GM21526 (cell line): ENCODE measurements around the gene ZG16B.

Experiments
- ATAC-seq: cut with Tn5 transposase; IDR thresholded peaks from one replicate; pipeline ENCODE4 v1.9.1; 2021; ENCODE audit warnings: moderate library complexity; ENCODE audit not compliant: unreplicated experiment, low FRiP score

Gene ZG16B

DNA sequence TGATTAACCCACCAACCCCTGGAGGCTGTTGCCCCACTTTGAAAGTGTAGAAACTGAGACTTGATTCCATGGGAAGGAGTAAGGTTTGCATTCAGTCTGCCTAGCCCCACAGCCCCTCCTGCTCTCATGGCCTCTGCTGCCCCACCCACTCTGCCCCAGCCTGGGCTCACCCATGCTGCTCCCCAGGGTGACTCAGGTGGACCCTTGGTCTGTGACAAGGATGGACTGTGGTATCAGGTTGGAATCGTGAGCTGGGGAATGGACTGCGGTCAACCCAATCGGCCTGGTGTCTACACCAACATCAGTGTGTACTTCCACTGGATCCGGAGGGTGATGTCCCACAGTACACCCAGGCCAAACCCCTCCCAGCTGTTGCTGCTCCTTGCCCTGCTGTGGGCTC, 25.4 kb upstream of the ZG16B start:
- no peak for ATAC-seq

DNA sequence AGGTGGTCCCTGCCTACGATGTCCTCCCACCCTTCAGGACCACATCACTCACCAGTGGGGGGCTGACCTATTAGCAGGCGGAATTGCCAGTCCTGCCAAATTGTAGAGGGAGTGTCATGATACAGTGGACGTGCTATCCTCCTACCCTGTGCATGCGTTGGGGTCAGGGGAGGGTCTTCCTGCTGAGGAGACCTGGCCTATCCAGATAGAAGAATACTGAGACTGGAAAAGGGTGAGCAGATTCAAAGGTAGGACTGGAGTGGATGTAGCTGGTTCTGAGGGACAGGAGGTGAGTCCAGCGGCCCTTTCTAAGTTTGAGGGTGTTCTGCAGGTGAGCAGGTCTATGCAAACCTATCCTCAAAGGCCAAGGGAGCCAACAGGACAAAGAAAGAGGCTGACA, 23.8 kb upstream of the ZG16B start:
- no peak for ATAC-seq

DNA sequence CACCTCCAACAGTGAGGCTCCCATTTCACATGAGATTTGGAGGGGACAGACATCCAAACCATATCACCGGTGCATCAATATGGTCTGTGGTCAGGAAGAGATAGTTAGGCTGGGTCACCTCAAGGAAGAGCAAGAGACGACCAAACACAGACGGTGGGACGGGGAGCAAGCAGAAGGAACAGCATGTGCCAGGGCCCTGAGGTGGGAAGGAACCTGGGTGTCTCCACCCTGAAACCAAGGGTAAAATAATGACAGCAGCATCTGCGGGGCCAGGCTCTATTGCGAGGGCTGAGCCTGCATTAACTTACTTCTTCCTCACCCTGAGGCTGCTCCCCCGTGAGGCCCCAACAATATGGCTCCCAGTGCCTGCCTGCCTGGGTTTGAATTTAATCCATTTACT, 21.9 kb upstream of the ZG16B start:
- ATAC-seq: no peak

DNA sequence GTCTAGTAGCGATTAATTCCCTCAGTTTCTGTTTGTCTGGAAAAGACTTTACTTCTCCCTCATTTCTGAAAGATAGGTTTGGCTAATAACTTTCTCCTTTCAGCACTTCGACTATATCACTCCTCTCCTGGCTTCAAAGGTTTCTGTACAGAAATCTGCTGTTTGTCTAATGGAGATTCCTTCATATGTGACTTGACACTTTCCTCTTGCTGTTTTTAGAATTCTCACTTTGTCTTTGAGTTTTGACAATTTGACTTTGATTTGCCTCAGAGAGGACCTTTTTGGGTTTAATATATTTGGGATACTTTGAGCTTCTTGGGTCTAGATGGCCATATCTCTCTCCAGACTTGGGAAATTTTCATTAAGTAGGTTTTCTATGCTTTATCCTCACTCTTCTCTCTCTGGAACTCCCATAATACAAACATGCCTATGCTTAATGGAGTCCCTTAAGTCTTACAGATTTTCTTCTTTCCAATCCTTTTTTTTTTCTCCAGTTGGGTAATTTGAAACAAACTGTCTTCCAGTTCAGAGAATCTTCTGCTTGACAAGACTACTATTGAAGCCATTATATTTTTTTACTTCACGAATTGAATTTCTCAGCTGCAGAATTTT, 20.8 kb upstream of the ZG16B start:
- no peak for ATAC-seq

DNA sequence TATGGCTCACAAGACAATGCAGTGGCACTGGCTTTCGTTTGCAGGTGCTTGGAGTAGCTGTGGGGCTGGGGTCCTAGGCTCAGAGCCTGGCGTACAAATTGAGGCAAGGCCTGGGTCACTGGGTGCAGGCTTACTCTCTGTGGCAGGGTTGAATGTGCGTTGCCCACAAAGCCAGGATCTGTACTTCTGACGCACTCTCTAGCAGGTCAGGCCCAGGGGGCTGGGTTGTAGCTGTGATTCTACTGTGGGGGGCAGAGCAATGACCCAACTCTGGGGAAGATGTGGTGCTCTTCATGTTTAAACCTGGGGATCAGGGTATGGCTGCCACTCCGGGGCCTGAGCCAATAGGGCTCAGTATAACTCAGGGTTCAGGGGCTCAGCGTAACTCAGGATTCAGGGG, 19.5 kb upstream of the ZG16B start:
- ATAC-seq: no peak

DNA sequence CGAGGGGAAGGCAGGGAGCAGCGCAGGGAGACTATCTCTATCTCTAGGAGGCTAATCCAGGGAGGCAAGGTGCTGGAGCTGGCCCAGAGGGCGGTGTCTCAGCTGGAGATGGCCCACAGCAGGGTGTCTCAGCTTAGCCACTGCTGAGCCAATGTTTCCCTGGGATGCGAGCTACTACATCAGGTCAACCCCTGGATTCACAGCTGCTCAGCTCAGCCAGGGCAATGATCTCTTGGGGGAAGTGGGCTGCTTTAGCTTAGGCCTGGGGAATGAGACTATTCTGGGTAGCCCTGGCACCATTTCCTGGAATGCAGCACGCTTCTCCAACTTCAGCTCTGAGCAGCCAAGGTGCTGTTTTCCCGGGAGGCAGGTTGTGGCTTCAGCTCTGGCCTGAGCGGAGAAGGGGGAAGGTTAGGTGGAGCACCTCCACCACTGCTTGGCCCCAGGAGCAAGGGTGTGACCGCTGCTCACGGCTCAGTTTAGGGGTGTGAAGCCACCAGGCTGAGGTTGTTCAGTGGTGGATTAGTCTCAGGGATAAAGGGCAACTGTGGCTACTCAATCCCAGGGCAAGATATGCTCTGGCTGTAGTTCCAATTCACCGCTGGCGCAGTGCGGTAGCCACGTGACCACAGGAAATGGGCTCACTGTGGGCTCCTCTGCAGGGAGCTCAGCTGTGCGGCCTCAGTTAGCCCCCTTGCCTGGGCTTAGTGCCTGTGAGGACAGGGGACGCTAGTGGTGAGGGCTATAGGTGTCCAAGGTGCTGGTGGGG, 18.2 kb upstream of the ZG16B start:
- ATAC-seq: no peak

DNA sequence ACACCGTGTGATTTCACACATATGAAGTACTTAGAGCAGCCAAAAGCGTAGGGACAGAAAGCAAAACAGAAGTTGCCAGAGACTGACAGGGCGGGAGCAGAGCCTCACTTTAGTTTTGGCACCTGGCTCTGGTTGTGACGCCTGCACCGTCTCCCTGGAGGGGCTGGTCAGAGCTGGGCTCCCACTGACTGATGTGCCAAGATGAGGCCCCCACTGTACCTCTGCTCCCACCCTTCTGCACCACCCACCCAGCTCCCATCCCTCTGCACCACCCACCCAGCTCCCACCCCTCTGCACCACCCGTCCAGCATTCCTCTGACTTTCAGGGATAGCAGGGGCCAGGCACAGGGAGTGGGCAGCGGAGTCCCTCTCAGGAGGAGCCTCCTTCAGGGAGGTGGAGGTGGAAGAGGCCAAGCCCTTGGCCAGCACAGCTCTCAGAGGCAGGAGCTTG, 16.3 kb upstream of the ZG16B start:
- ATAC-seq: no peak

DNA sequence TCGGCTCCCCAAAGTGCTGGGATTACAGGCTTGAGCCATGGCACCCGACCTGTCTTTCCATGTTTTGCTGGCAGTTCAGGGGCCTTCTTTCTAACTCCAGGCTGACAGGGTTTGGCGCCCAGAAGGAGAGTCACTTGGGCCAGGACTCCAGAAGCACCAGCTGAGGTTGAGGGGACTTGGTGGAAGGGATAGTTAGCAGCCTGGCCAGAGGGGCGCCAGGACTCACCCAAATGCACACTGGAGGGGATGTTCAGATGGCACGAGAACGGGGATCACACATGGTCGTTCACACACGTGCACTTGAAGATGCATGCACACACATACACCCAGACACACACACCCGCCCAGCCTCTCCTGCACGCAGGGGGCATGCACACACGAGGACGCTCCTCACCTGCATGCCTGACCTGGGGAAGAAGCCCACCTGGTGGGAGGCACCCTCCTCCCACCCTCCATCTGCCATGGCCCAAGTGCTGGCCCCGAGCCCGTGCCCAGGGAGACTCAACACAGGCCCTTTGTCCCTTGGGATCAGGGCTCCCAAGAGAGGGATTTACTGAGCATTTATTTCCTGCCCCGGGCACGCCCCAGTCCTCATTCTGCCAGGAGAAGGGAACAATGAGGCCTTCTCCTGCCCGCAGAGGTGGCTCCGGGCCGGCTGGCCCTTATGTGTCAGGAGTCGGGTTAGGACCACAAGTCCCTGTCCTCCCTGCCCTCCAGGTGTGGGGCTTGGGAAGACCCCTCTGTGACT, 15.4 kb upstream of the ZG16B start:
- ATAC-seq: no peak

DNA sequence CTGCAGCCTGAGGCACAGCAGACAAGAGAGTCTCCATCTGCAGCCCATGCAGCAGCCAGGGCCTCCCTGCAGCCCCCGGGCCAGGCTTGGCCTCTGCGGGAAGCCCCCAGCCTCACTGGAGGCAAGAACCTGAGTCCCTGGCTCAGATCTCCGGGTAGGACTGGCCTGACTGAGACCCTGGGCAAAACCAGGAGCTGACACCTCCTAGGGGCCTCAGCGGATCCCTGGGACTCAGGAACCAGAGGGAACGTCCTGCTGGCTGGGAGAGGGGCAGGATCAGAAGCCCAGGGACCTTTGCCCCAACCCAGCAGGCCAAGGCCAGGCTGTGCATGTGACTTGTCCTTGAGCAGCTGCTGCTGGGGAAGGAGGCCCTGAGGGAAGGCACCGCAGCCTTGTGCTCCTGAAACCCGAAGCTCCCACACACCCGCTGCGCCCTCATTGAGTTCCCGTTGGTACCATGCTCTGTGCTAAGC, 14.8 kb upstream of the ZG16B start:
- no peak for ATAC-seq

DNA sequence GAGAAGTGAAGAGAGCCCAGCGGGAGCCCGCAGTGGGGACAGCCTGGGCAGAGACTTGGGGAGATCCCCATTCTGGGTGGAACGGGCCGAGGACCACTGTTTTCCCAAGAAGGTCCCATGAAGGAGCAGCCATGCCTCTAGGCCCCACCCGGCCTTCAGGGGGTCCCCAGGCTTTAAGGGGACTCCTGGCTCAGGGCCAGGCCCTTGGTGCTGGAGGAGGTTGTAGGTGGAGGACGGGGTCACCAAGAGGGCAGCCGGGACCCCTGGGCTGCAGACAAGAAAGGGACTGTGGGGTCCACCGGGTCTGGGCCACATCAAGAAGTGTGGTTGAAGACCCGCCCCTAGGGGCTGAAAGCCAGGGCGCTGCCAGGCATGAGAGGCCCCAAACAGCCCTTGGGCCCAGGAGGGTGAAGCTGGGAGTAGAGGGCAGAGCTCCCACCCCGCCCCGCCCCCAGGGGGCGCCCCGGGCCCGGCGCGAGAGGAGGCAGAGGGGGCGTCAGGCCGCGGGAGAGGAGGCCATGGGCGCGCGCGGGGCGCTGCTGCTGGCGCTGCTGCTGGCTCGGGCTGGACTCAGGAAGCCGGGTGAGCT, 13.3 kb upstream of the ZG16B start, which contains the start of gene PRSS21:
Gene PRSS21 (plus strand): TSS at position 487 of the 589 bp plus-strand sequence. CDS start 32 bp downstream, at position 519.
- no peak for ATAC-seq

DNA sequence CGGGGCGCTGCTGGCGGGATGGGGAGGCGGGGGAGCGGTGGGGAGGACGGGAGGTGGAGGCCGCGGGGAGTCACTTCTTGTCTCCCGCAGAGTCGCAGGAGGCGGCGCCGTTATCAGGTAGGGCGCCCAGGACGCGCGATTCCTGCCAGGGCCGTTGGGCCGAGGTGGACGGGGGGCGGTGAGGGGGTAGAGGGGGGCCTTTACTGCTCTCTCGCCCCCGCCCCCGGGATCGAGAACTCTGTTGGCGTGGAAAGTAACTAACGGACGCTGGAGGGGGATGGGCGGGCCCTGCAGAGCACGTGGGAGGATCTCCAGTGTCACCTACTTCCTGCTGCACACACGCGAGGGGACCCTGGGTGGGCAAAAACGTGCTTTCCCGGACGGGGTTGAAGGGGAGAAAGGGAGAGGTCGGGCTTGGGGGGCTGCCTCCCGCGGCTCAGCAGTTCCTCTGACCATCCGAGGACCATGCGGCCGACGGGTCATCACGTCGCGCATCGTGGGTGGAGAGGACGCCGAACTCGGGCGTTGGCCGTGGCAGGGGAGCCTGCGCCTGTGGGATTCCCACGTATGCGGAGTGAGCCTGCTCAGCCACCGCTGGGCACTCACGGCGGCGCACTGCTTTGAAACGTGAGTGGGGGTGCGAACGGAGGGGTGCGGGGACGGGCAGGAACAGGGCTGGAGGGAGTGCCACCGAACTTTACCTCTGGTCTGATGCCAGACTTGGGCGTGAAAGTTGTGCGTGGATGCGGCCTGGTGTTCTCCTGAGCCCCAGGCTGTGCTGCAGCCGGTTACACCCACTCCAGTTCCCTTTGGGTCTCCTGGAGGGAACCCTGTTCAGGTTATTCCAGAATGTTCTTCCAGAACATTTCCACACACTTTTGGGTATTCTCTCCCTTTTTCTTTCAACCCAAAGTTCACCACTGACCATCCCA, 12.5 kb upstream of the ZG16B start:
- no peak for ATAC-seq

DNA sequence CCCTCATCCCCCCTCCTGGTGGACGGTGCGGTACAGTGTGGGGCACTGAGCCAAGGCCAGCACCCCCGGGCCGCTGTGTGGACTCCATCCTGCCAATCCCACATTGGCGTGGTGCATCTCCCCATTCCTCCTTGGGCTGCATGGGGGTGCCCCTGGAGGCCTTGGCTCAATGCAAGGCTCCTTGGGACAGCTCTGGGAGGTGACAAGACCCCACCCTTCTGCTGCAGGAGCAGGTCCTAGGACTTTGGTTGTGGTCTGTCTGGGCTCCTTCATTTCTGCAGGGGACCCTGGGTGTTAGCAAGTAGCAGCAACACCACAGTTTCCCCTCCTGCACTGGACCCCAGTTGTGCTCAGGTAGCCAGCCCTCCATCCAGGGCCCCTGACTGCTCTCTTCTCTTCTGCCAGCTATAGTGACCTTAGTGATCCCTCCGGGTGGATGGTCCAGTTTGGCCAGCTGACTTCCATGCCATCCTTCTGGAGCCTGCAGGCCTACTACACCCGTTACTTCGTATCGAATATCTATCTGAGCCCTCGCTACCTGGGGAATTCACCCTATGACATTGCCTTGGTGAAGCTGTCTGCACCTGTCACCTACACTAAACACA, 11.7 kb upstream of the ZG16B start:
- ATAC-seq: no peak

DNA sequence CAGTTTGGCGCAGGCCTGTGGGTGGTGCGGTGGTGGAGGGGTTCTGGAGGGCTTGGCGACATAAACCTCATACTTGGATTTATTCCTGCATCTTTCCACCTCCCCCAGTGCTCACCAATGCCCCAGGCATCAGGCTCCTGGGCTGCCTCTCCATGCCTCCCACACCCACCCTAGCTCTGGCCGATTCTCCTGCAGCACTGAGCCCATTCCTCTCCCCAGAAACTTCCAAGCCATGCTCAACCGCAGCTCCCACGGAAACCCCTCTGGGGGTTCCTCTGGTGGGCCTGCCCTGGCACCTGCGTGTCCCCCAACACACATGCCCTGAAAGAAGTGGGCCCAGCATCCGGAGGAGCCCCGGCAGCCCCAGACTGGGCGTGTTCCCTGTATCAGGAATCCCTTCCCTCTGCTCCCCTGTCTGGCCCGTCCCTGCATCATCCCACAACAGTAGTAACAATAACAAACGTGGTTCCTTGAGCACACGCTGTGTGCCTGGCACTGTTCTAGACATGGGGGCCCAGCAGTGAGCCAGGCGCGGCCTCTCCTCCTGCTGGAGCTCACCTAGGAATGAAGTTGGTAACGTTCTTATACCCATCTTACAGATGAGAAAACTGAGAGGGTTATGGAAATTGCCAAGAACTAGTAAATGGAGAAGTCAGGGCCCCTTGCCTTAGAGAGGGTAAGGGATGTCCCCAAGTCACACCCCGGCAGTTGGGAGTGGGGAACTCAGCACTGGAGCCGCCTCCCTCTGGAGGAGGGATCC, 10.7 kb upstream of the ZG16B start:
- ATAC-seq: no peak

DNA sequence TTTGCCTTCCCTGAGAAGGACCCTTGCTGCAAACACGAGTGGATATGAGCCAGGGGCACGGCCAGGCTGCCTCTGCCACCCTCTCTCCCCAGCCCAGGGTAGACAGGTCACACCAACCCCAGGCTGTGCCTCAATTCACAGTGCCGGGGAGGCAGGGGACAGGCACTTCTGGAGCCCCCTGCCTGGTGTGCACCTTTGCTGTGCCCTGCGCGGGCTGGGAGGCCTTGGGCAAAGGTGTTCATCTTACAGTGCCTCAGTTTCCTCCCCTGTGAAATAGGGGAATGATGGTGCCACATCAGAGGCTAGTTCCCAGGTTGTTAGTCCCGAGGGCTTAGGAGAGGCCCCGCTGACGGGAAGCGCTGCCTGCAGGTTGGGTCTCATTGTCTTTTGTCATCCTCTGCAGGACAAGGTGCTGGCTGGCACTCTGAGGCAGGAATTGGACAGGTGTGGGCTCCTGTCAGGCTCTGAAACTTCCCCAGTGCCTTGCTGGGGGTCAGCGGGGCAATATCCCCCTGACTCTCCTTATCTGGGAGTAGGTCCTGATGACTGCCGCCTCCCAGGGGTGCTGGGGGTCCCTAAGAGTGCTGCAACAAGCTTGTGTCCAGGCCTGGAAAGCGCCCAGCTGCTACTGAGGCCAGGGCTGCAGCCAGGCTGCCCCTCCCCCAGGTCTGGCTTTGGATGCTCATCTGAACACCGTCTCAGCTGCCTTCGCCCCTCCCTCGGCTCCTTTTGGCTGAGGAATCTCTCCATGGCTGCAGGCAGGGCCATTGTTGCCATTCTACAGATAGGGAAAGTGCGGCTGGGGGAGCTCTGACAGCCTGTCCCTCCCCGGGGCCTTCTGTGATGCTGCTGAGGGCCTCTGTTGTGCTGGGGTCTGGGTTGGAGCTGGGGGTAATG, 9.9 kb upstream of the ZG16B start:
- ATAC-seq: no peak

DNA sequence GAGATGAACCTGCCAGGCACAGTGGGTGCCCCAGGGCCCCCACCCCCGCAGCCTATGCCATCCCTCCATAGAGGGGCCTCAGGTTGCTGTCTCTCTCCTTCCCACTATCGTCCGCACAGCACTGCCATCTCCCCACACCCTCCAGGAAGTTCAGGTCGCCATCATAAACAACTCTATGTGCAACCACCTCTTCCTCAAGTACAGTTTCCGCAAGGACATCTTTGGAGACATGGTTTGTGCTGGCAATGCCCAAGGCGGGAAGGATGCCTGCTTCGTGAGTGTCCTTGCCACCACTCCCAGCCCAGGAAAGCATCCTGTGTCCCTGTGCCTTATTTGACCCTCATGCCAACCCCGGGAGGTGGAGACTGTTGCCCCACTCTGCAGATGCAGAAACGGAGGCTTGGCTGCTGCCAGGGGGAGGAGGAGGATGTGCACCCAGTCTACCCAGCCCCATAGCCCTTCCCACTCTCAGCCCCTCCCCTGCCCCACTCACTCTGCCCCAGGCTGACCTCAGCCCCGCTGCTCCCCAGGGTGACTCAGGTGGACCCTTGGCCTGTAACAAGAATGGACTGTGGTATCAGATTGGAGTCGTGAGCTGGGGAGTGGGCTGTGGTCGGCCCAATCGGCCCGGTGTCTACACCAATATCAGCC, 9.1 kb upstream of the ZG16B start:
- no peak for ATAC-seq

DNA sequence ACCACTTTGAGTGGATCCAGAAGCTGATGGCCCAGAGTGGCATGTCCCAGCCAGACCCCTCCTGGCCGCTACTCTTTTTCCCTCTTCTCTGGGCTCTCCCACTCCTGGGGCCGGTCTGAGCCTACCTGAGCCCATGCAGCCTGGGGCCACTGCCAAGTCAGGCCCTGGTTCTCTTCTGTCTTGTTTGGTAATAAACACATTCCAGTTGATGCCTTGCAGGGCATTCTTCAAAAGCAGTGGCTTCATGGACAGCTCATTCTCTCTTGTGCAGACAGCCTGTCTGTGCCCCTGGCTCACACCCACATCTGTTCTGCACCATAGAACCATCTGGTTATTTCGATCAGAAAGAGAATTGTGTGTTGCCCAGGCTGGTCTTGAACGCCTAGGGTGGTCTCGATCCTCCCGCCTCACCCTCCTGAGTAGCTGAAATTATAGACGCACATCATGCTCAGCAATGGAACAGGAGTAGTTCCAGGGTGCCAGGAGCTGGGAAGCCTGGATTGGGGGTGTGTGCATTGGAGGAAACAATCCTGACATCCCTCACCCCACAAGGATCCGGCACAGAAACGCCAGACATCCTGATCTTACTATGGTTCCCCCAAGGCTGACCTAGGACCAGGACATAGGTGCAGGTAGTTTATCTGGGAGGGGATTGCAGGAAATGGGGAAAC, 8.5 kb upstream of the ZG16B start:
- ATAC-seq: no peak

DNA sequence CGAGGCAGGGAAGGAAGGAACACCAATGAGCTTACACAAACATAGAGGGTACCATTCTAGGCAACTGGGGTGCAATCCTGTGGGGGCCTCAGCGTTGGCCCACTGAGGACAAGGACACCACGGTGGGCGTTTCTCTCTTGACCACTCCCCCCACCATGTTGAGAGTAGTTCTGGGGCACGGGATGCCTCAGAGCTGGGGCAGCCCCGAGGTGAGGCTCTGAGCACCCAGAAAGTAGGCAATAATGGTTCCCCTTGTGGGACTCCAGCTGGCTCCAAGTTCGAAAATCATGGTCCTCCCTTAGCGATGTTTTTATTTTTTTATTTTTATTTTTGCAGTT, 8.0 kb upstream of the ZG16B start:
- ATAC-seq: no peak
